Dendritic cell treated with granulocyte-macrophage colony-stimulating factor and Interleukin-4, amounts not matched to agents 40 ng/mL and 50 ng/mL, for 4 days (primary cell): ENCODE data around the gene MRAP2.
"Not testable (repeated sequence)": the region's sequence is repeated elsewhere in the genome, so short reads cannot be mapped to it uniquely, and the experiment has no call there.

Experiments used
- H3K27ac Mint-ChIP-seq: one replicate; pipeline ENCODE4 v1.8.0; 2022; ENCODE audit warnings: mild to moderate bottlenecking, mixed read lengths
- H3K27me3 Mint-ChIP-seq: one replicate; pipeline ENCODE4 v1.8.0; 2022; ENCODE audit warnings: mild to moderate bottlenecking, mixed read lengths
- H3K36me3 Mint-ChIP-seq: one replicate; pipeline ENCODE4 v1.8.0; 2022; ENCODE audit warnings: low read depth, mixed read lengths
- H3K4me1 Mint-ChIP-seq: one replicate; pipeline ENCODE4 v1.8.0; 2022; ENCODE audit warnings: low read depth, mixed read lengths
- H3K4me3 Mint-ChIP-seq: one replicate; pipeline ENCODE4 v1.8.0; 2022; ENCODE audit warnings: mild to moderate bottlenecking, moderate library complexity, mixed read lengths
- H3K9me3 Mint-ChIP-seq: one replicate; pipeline ENCODE4 v1.8.0; 2022; ENCODE audit warnings: mixed read lengths
- intact Hi-C: fragments of 100-400 bp; cut with micrococcal nuclease; formaldehyde crosslinking; loops from one replicate; pipeline ENCODE4 v1.15.0; 2022

MRAP2 gene

DNA sequence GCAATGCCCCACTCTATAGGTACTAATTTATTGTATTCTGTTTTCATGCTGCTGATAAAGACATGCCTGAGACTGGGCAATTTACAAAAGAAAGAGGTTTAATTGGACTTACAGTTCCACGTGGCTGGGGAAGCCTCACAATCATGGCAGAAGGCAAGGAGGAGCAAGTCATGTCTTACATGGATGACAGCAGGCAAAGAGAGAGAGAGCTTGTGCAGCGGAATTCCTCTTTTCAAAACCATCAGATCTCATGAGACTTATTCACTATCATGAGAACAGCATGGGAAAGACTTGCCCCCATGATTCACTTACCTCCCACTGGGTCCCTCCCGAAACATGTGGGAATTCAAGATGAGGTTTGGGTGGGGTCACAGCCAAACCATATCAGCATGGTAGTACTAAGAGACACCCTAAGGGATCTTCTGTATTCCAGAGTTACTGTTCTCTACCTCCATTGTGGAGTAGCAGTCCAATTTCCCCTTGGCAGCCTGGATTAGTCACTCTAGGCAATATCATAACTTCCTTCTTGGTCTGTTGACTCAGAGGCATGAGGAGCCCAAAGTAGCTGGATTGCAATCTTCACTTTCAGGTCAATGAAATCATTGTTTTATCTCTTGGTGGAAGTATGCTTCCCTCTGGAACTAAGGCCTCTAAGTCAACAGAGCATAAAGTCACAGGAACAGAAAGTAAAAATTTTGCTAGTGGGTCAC, 71.8 kb downstream of the MRAP2 start:
- H3K27ac Mint-ChIP-seq, H3K27me3 Mint-ChIP-seq, H3K4me3 Mint-ChIP-seq, intact Hi-C loops, H3K4me1 Mint-ChIP-seq, H3K36me3 Mint-ChIP-seq: not testable (repeated sequence)
- H3K9me3 Mint-ChIP-seq, result peaks cover 25% of the 10 kb centered on the region

GRCh38 chr6:84107495-84107894, 73.9 kb downstream of the MRAP2 start:
- intact Hi-C loops, result no loop called here
- H3K27ac Mint-ChIP-seq, result no peak overlapping the region
- H3K4me3 Mint-ChIP-seq, result no peak overlapping the region
- no peaks in the 10 kb centered on the region for H3K4me1 Mint-ChIP-seq
- no peaks in the 10 kb centered on the region for H3K36me3 Mint-ChIP-seq
- no peaks in the 10 kb centered on the region for H3K27me3 Mint-ChIP-seq
- H3K9me3 Mint-ChIP-seq, result peaks cover 23% of the 10 kb centered on the region

GRCh38 chr6:84111351-84111750, 77.8 kb downstream of the MRAP2 start:
- intact Hi-C loops, H3K27me3 Mint-ChIP-seq, H3K36me3 Mint-ChIP-seq, H3K27ac Mint-ChIP-seq, H3K4me1 Mint-ChIP-seq, H3K4me3 Mint-ChIP-seq: not testable (repeated sequence)
- H3K9me3 Mint-ChIP-seq, result peaks cover 36% of the 10 kb centered on the region

DNA sequence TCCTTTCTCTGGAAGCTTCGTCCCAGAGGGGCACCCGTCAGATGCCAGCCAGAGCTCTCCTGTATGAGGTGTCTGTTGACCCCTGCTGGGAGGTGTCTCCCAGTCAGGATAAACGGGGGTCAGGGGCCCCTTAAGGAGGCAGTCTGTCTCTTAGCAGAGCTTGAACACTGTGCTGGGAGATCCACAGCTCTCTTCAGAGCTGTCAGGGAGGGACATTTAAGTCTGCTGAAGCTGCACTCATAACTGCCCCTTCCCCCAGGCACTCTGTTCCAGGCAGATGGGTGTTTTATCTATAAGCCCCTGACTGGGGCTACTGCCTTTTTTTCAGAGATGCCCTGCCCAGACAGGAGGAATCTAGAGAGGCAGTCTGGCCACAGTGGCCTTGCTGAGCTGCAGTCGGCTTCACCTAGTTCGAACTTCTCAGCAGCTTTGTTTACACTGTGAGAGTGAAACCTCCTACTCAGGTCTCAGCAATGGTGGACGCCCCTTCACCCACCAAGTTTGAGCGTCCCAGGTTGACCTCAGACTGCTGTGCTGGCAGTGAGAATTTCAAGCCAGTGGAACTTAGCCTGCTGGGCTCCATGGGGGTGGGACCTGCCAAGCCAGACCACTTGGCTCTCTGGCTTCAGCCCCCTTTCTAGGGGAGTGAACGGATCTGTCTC, 81.5 kb downstream of the MRAP2 start:
- H3K27ac Mint-ChIP-seq, H3K4me1 Mint-ChIP-seq, H3K27me3 Mint-ChIP-seq, H3K4me3 Mint-ChIP-seq, H3K36me3 Mint-ChIP-seq, intact Hi-C loops: not testable (repeated sequence)
- peaks cover 50% of the 10 kb centered on the region for H3K9me3 Mint-ChIP-seq

DNA sequence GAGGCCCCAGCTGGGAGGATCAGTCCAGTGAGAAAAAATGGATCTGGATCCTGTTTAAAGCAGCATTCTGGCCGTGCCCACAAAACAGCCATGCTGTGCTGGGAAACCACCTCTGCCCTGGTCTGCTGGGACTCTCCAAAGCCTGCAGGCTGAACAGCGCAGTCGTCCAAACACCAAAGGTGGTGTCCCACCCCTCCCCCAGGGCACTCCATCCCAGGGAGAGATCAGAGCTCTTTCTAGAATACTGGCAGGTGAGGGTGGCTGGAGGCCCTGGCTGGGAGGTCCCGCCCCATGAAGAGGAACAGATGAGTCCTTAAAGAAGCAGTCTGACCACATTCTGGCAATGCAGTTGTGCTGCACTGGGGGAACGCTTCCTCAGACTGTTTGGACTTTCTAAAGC, 84.6 kb downstream of the MRAP2 start:
- no peak overlapping the region for H3K27ac Mint-ChIP-seq
- intact Hi-C loops, result no loop called here
- no peaks in the 10 kb centered on the region for H3K27me3 Mint-ChIP-seq
- peaks cover 38% of the 10 kb centered on the region for H3K9me3 Mint-ChIP-seq
- no peak overlapping the region for H3K4me3 Mint-ChIP-seq
- peaks cover 7% of the 10 kb centered on the region for H3K36me3 Mint-ChIP-seq
- H3K4me1 Mint-ChIP-seq, result no peaks in the 10 kb centered on the region

DNA sequence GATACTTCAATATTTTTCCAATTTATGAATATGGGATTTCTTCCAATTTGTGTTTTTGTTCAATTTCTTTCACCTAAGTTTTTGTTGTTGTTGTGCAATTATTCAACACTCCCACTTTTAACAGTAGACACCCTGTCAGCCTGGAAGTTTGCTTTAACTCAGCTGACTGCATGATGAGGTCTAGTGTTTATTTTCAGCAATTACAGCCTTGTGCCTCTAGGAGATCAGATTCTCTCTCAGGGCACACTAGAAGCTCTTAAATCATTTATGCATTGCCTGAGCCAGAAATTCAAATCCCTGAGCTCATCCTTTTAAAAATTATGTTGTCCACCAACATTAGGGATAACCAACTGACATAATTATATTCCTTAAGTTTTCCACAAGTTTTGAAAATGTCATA, 85.7 kb downstream of the MRAP2 start:
- no peaks in the 10 kb centered on the region for H3K27me3 Mint-ChIP-seq
- H3K4me1 Mint-ChIP-seq, result no peaks in the 10 kb centered on the region
- no peak overlapping the region for H3K4me3 Mint-ChIP-seq
- intact Hi-C loops, result no loop called here
- H3K36me3 Mint-ChIP-seq, result peaks cover 16% of the 10 kb centered on the region
- H3K27ac Mint-ChIP-seq, result no peak overlapping the region
- peaks cover 35% of the 10 kb centered on the region for H3K9me3 Mint-ChIP-seq

GRCh38 chr6:84123186-84123585, 89.6 kb downstream of the MRAP2 start:
- Mint-ChIP-seq H3K4me3 (no peak overlapping the region), H3K4me1 (no peaks in the 10 kb centered on the region), H3K27ac (no peak overlapping the region), H3K36me3 (peaks cover 31% of the 10 kb centered on the region), H3K9me3 (peaks cover 7% of the 10 kb centered on the region), H3K27me3 (no peaks in the 10 kb centered on the region)
- intact Hi-C loops, result no loop called here

- H3K4me1 Mint-ChIP-seq, intact Hi-C loops, H3K27me3 Mint-ChIP-seq, H3K4me3 Mint-ChIP-seq, H3K27ac Mint-ChIP-seq: not testable (repeated sequence)
- H3K9me3 Mint-ChIP-seq, result peaks cover 40% of the 10 kb centered on the region
- H3K36me3 Mint-ChIP-seq, result peaks cover 36% of the 10 kb centered on the region
Observed at GRCh38 chr6:84129588-84129987, 96.0 kb downstream of the MRAP2 start.

GRCh38 chr6:84133385-84133784, 99.8 kb downstream of the MRAP2 start:
- H3K9me3 Mint-ChIP-seq, result peaks cover 40% of the 10 kb centered on the region
- H3K4me3 Mint-ChIP-seq, H3K27ac Mint-ChIP-seq, intact Hi-C loops, H3K27me3 Mint-ChIP-seq, H3K4me1 Mint-ChIP-seq: not testable (repeated sequence)
- H3K36me3 Mint-ChIP-seq, result peaks cover 26% of the 10 kb centered on the region

DNA sequence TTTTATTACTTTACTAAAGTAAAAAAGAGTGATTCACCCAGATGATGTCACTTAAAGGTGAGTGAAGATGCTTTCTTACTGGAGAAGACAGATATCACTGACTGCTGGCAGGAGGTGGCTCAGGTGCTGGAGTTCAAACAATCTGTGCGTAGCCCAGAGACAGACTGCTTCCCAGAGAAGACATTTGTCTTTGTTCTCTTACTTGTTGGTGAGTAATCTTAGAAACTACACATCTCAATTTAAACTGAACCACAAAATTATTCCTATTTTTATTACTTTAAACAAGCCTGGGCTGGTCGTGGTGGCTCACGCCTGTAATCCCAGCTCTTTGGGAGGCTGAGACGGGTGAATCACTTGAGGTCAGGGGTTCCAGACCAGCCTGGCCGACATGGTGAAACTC, 101.7 kb downstream of the MRAP2 start:
- intact Hi-C loops, result no loop called here
- no peak overlapping the region for H3K27ac Mint-ChIP-seq
- no peak overlapping the region for H3K4me3 Mint-ChIP-seq
- H3K36me3 Mint-ChIP-seq, result peaks cover 32% of the 10 kb centered on the region
- peaks cover 39% of the 10 kb centered on the region for H3K9me3 Mint-ChIP-seq
- no peaks in the 10 kb centered on the region for H3K27me3 Mint-ChIP-seq
- no peaks in the 10 kb centered on the region for H3K4me1 Mint-ChIP-seq

DNA sequence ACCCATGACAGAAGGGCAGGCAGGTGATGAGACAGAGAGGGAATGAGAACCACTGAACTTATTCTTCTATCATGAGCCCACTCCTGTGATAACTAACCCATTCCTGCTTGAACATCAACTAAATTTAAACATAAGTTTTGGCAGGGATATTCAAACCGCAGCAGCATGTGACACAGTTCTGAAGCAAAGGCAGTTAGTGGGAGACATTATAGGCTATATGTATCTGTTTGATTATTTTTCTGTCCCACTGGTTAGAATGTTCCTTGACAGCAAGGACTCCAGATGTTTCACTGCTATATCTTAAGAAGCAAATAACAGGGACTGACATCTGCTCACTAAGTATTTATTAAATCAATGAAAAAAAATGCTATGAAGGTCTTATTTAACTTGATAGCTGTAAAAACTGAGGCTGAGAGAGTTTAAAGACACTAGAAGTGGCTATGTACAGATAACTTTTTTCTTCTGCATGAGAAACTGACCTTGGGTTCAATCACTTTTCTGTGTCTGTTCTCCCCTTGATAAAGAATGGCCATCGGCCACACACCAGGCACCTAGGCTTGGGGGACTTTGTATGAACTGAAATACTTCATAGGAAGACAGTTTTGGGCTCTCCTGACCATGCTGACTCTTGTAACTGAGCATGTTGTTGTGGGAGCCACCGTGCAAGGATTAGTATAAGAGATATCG, 102.9 kb downstream of the MRAP2 start:
- H3K27me3 Mint-ChIP-seq, result no peaks in the 10 kb centered on the region
- peaks cover 34% of the 10 kb centered on the region for H3K36me3 Mint-ChIP-seq
- no peaks in the 10 kb centered on the region for H3K4me1 Mint-ChIP-seq
- peaks cover 27% of the 10 kb centered on the region for H3K9me3 Mint-ChIP-seq
- H3K4me3 Mint-ChIP-seq, result no peak overlapping the region
- intact Hi-C loops, result no loop called here
- no peak overlapping the region for H3K27ac Mint-ChIP-seq

DNA sequence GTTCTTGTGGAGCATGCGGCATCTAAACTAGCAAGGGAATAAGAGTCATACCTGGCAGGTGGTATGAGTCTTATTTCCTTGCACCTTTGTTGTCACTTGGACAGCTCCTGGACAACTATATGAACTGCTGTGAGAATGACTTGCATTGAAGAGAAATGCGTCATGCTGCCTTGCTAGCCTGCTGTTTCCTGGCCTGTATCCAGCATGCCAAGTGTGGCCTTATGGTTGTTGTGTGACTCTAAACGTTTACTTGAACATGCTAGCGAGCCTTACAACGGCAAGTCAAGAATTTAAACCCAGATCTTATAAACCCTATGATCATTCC, 103.4 kb downstream of the MRAP2 start:
- H3K4me1 Mint-ChIP-seq, result no peaks in the 10 kb centered on the region
- no peak overlapping the region for H3K4me3 Mint-ChIP-seq
- no peak overlapping the region for H3K27ac Mint-ChIP-seq
- H3K36me3 Mint-ChIP-seq, result peaks cover 34% of the 10 kb centered on the region
- H3K27me3 Mint-ChIP-seq, result no peaks in the 10 kb centered on the region
- peaks cover 23% of the 10 kb centered on the region for H3K9me3 Mint-ChIP-seq
- intact Hi-C loops, result no loop called here

GRCh38 chr6:84137989-84138575, 104.5 kb downstream of the MRAP2 start:
- Mint-ChIP-seq H3K36me3 (peaks cover 25% of the 10 kb centered on the region), H3K4me3 (no peak overlapping the region), H3K9me3 (peaks cover 12% of the 10 kb centered on the region), H3K4me1 (no peaks in the 10 kb centered on the region), H3K27me3 (no peaks in the 10 kb centered on the region), H3K27ac (no peak overlapping the region)
- intact Hi-C loops, result no loop called here

DNA sequence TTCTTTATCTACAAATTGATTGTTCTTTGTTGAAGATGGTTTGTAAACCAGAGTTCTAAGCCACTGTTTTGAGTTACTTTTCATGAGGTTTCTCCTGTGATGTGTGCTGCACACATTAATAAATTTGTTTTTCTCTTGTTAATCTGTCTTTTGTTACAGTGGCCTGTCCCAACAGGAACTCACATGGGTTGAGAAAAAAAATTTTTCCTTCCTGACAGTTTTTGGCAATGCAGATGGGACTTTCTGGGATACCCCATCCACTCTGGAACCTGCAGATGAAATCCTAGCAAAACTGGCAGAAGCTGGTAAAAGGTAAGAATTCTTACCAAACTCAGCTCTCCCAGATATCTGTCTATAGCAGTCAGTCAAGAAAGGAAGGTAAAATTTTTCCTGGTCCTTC, 105.7 kb downstream of the MRAP2 start:
- H3K4me1 Mint-ChIP-seq, result no peaks in the 10 kb centered on the region
- no peaks in the 10 kb centered on the region for H3K9me3 Mint-ChIP-seq
- H3K27ac Mint-ChIP-seq, result no peak overlapping the region
- H3K36me3 Mint-ChIP-seq, result peaks cover 13% of the 10 kb centered on the region
- intact Hi-C loops, result no loop called here
- no peak overlapping the region for H3K4me3 Mint-ChIP-seq
- H3K27me3 Mint-ChIP-seq, result no peaks in the 10 kb centered on the region
